T-helper 17 cell (primary cell): Measurements from ENCODE around the gene GREB1L. TPM values are rescaled to one million over a fixed set of nuclear protein-coding genes. Genes with fewer than 3 reads are reported as not detected.

Experiments used
- ATAC-seq: fragments of 150-1000 bp; cut with Tn5 transposase; 2 replicates; pipeline ENCODE4 v1.10.0; 2021; ENCODE audit warnings: mild to moderate bottlenecking, moderate library complexity
- DNase-seq, 3 donors: peaks; one replicate each; pipeline versions ENCODE4 v3.0.0 to v3.0.0-alpha.2; 2020 to 2021
- H3K9me3 ChIP-seq: one replicate; pipeline ENCODE4 v1.7.0; 2013; ENCODE audit warnings: low read length, mild to moderate bottlenecking; ENCODE audit not compliant: control insufficient read depth, poor library complexity, severe bottlenecking
- H3K27ac Mint-ChIP-seq: one replicate; pipeline ENCODE4 v1.8.0; 2022; ENCODE audit warnings: mild to moderate bottlenecking, moderate library complexity, mixed read lengths
- H3K27me3 Mint-ChIP-seq: one replicate; pipeline ENCODE4 v1.8.0; 2022; ENCODE audit warnings: mixed read lengths
- H3K36me3 Mint-ChIP-seq: one replicate; pipeline ENCODE4 v1.8.0; 2022; ENCODE audit warnings: low read depth, mixed read lengths
- H3K4me1 Mint-ChIP-seq: one replicate; pipeline ENCODE4 v1.8.0; 2022; ENCODE audit warnings: mild to moderate bottlenecking, mixed read lengths
- H3K4me3 Mint-ChIP-seq: one replicate; pipeline ENCODE4 v1.8.0; 2022; ENCODE audit warnings: mild to moderate bottlenecking, moderate library complexity, mixed read lengths
- total RNA-seq, 4 donors: library from RNA in 2 of 4; stranded (reverse) in 2 of 4; gene quantifications; one replicate each; pipeline ENCODE4 v1.2.3 and lab custom pipeline; 2022 to 2026

GREB1L gene
- total RNA-seq, 2 donors from 2014 or later: not detected

DNA sequence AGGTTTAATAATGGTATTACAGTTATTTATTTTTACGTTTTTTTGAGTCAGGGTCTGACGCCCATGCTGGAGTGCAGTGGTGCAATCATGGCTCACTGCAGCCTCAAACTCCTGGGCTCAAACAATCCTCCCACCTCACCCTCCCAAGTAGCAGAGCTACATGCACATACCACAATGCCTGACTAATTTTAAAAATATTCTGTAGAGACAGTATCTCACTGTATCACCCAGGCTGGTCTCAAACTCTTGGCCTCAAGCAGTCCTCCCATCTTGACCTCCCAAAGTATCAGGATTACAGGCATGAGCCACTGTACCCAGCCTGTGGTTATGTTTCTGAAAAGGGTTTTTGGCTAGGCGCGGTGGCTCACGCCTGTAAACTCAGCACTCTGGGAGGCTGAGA lies 237.7 kb downstream of the GREB1L start:
- H3K27me3 Mint-ChIP-seq: peaks cover 34% of the 10 kb centered on the region
- peaks cover 2% of the 10 kb centered on the region for H3K36me3 Mint-ChIP-seq
- DNase-seq (no peak), ATAC-seq (no peak)
- H3K4me3 Mint-ChIP-seq: no peak overlapping the region
- H3K9me3 ChIP-seq: no peaks in the 10 kb centered on the region
- peaks cover 2% of the 10 kb centered on the region for H3K4me1 Mint-ChIP-seq
- no peak overlapping the region for H3K27ac Mint-ChIP-seq

DNA sequence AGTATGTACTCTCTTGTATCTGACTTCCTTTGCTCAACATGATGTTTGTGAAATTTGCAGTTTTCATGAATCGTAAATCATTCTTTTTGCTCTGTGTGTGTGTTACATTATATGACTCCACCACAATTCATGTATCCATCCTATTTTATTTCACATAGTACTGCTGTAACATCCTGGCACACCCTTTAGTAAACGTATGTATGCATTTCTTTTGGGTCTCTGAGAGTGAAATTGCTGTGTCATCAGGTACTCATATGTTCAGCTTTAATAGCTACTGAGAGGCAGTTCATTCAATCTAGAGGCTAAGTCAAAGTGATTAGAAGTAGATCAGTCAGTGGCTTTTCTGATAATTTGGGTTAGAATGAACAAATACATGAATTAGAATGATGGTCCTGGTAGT lies 239.7 kb downstream of the GREB1L start:
- no peak for ATAC-seq
- peaks cover 2% of the 10 kb centered on the region for H3K4me1 Mint-ChIP-seq
- no peaks in the 10 kb centered on the region for H3K9me3 ChIP-seq
- no peak overlapping the region for H3K27ac Mint-ChIP-seq
- no peak for DNase-seq
- peaks cover 27% of the 10 kb centered on the region for H3K27me3 Mint-ChIP-seq
- H3K4me3 Mint-ChIP-seq: no peak overlapping the region
- H3K36me3 Mint-ChIP-seq: no peaks in the 10 kb centered on the region

DNA sequence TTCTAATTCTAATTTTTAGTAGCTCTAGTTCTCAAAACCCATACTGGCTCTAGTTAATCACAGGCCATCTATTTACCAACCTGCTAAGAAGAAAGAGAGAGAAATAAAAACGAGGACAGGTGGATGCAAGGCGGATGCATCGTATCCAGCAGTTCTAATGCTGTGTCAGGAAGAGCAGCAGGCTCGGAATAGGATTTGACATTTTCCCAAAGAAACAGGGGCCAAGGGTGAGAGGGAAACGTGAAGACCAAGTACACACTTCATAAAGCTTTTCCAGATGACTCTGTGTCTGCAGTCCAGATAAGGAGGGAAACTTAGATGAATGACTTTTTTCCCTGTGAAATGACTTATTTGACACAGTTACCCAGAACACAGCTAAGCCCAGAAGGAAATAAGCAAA lies 241.0 kb downstream of the GREB1L start:
- no peaks in the 10 kb centered on the region for H3K9me3 ChIP-seq
- Mint-ChIP-seq H3K4me3 (no peak overlapping the region), H3K27ac (no peak overlapping the region), H3K27me3 (peaks cover 32% of the 10 kb centered on the region), H3K4me1 (peaks cover 2% of the 10 kb centered on the region), H3K36me3 (no peaks in the 10 kb centered on the region)
- no peak for DNase-seq
- ATAC-seq: no peak

DNA sequence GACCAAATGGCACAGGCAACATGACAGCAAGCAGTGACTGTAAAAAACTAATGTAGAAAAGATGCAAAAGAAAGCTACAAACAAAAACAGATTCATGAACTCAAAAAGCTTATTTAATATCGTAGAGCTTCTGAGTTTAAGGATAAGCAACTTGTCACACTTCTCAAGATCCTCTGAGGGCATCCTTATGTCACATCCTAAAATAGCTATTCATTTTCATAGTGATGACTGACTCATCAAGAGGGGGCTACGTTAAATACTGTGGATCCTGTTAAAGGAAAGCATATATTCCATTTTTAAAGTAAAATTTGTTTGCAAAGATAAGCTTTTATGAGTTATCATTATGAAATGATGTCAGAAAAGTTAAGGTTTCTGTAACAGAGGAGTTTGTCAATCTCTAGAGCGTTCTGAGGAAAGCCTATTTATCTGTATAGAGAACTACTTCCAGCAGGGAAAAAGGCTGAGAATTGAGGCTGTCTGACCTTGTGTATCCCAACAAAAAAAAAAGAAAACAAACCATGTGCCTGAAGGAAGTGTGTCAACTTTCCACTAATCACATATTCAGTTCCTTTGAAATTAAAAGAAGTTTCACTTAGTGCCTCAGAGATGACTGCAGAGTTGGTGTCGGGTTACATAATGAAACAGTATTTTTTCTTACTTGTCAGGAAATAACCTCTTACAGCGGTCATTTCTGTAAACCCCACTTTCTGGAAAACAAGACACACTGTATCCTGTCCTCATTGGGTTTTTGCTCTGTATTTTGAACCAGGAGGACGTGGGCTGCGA lies 243.0 kb downstream of the GREB1L start:
- Mint-ChIP-seq H3K36me3 (no peaks in the 10 kb centered on the region), H3K27ac (no peak overlapping the region), H3K4me3 (no peak overlapping the region), H3K27me3 (peaks cover 32% of the 10 kb centered on the region), H3K4me1 (peaks cover 2% of the 10 kb centered on the region)
- H3K9me3 ChIP-seq: no peaks in the 10 kb centered on the region
- no peak for DNase-seq
- no peak for ATAC-seq

DNA sequence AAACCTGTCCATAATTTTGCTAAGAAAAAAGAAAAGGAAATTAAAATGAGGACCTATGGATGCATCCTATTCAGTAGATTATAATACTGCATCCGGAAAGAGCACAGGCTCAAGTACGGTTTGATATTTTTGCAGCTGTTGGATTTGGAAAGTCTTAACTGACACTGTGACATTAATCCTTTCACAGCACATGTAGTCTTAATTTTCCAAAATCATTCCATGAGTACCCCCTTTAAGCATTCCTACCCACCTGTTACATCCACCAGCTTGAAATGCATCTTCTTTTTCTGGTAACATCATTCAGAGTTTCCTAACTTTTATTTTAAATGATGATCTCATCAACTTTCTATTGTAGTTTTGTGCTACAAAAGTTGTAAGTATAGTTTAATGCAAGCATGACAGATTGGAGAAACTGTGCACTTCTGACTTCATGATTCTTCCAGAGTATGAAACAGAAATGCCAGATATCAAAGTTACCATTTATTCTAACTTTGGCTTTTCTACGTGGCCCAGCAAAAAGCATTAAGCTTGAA lies 244.9 kb downstream of the GREB1L start:
- ATAC-seq (no peak), DNase-seq (no peak)
- Mint-ChIP-seq H3K27me3 (peaks cover 20% of the 10 kb centered on the region), H3K4me3 (no peak overlapping the region), H3K4me1 (peaks cover under 1% of the 10 kb centered on the region), H3K36me3 (no peaks in the 10 kb centered on the region), H3K27ac (no peak overlapping the region)
- H3K9me3 ChIP-seq: no peaks in the 10 kb centered on the region

DNA sequence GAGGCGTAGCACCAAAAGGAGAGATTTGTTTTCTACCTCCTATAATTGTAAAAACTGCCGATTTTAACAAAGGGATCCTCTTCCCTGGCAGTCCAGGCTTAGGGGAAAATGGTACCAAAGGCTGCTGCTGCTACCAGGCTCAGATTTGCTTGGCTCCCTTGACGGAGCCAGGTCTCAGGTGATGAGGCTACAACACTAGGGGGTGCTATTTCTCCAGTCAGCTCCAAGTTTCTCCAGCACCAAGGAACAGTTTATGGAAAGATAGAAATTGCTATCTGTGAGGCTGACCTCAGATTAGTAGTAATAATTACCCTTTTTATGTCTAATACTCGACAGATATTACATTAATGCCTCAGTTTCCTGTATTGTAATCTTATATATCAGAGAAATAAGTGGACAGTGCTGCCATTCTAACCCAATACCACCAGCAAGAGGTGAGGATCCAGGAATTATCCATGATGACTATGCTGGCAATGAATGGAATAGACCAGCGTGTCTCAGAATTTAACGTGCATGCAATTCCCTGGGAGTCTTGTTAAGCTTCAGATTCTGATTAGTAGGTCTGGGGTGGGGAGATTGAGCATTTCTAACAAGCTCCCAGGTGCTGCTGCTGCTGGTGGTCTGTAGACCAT lies 247.2 kb downstream of the GREB1L start:
- ATAC-seq (no peak), DNase-seq (no peak)
- Mint-ChIP-seq H3K4me3 (no peak overlapping the region), H3K27me3 (peaks cover 11% of the 10 kb centered on the region), H3K4me1 (no peaks in the 10 kb centered on the region), H3K36me3 (no peaks in the 10 kb centered on the region), H3K27ac (no peak overlapping the region)
- H3K9me3 ChIP-seq: no peaks in the 10 kb centered on the region

DNA sequence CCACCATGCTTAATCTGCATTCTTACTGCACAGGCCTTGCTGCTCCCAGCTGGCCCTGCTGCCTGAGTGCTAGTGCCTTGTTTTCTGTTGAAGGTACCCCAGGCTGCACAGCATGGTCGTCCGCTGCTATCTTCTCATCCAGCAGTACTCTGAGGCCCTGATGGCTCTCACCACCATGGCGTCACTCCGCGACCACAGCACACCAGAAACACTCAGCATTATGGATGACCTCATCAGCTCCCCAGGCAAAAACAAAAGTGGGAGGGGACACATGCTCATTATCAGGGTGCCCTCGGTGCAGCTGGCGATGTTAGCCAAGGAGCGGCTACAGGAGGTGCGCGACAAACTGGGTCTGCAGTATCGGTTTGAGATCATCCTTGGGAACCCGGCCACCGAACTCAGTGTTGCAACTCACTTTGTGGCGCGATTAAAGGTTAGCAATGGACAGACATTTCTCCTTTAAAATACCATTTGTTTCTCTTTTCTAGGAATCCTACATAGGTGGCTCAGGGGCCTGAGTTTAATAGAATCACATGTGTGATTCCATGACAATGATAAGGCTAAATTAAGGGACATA lies 248.0 kb downstream of the GREB1L start:
- Mint-ChIP-seq H3K27me3 (peaks cover 11% of the 10 kb centered on the region), H3K36me3 (no peaks in the 10 kb centered on the region), H3K4me1 (no peaks in the 10 kb centered on the region), H3K4me3 (no peak overlapping the region), H3K27ac (no peak overlapping the region)
- no peak for DNase-seq
- ATAC-seq: no peak
- no peaks in the 10 kb centered on the region for H3K9me3 ChIP-seq

DNA sequence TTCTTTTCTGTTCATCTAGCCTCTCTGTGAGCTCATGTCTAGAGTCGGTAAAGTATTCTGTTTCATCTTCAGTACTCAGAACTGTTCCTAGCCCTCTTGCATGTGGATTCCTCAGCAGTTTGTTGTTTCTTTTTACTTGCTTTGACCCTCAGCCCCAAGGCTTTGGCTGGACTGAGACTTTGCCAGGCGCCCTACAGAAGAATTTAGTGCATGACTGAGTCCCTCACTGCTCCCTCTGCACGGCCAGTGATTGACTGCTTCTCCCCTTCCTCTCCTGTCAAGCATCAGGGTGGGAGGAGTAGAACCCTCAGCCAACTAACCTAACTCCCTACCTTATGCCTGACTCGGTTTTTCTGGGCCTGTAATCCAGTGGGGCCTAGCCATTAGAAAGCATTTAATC lies 248.7 kb downstream of the GREB1L start:
- no peaks in the 10 kb centered on the region for H3K36me3 Mint-ChIP-seq
- H3K27ac Mint-ChIP-seq: no peak overlapping the region
- no peaks in the 10 kb centered on the region for H3K9me3 ChIP-seq
- H3K27me3 Mint-ChIP-seq: peaks cover 5% of the 10 kb centered on the region
- no peak for ATAC-seq
- no peaks in the 10 kb centered on the region for H3K4me1 Mint-ChIP-seq
- no peak overlapping the region for H3K4me3 Mint-ChIP-seq
- no peak for DNase-seq

DNA sequence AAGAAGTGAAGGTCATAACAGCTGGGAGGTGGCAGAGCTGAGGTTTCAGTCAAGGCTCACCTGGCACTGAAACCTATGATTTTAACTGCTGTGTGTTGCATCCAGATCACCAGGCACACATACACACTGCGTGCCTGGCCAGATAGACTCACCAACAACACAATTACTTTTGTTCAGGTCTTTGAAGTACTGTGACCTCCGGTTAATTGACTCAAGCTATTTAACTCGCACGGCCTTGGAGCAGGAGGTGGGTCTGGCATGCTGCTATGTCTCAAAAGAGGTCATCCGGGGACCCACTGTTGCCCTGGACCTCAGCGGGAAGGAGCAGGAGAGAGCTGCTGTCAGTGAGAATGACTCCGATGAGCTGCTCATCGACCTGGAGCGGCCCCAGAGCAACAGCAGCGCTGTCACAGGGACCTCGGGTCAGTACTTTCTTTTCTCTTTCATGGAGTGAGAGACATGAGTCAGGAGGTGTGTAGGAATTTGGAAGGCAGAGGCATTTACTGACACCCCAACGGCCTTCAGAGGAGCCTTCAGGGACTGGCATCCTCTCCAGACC lies 254.3 kb downstream of the GREB1L start:
- Mint-ChIP-seq H3K4me3 (no peak overlapping the region), H3K4me1 (no peaks in the 10 kb centered on the region), H3K27ac (no peak overlapping the region), H3K36me3 (no peaks in the 10 kb centered on the region), H3K27me3 (peaks cover 24% of the 10 kb centered on the region)
- no peak for DNase-seq
- no peak for ATAC-seq
- no peaks in the 10 kb centered on the region for H3K9me3 ChIP-seq

DNA sequence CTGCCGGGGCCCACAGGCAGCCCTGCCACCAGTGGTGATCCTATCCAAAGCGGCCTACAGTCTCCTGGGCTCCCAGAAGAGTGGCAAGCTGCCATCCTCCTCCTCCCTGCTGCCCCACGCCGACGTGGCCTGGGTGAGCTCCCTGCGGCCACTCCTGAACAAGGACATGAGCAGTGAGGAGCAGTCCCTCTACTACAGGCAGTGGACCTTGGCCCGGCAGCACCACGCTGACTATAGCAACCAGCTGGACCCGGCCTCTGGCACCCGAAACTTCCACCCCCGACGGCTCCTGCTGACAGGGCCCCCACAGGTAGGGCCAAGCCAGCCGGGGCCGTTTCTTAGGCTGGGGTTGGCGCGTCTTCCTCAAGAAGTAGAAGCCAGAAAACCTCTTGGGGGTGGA lies 258.0 kb downstream of the GREB1L start:
- no peaks in the 10 kb centered on the region for H3K9me3 ChIP-seq
- peaks cover 24% of the 10 kb centered on the region for H3K27me3 Mint-ChIP-seq
- no peaks in the 10 kb centered on the region for H3K36me3 Mint-ChIP-seq
- no peak overlapping the region for H3K27ac Mint-ChIP-seq
- no peak for ATAC-seq
- H3K4me1 Mint-ChIP-seq: no peaks in the 10 kb centered on the region
- H3K4me3 Mint-ChIP-seq: no peak overlapping the region
- DNase-seq: no peak

DNA sequence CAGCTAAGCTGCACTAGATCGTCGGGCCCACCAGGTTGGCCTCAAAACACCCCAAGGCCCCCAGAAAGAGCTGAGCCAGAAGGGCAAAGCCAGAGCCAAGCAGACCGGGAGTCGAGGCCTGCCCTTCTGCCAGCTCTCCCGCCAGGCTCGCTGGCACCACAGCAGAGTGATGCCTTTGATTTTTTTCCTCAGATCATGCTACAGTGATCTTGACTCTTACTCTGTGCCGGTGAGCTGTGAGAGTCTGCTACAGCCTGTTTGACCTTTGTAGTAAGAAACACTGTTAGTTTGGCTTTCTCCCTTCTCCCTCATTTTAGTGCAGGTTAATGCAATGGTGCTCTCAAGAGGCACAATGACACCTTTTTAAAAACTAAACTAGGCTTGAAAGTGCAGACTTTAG lies 260.6 kb downstream of the GREB1L start:
- no peaks in the 10 kb centered on the region for H3K9me3 ChIP-seq
- Mint-ChIP-seq H3K27me3 (peaks cover 14% of the 10 kb centered on the region), H3K4me3 (no peak overlapping the region), H3K4me1 (no peaks in the 10 kb centered on the region), H3K36me3 (no peaks in the 10 kb centered on the region), H3K27ac (peak overlapping the region; percentile 77)
- DNase-seq: no peak
- ATAC-seq: no peak

DNA sequence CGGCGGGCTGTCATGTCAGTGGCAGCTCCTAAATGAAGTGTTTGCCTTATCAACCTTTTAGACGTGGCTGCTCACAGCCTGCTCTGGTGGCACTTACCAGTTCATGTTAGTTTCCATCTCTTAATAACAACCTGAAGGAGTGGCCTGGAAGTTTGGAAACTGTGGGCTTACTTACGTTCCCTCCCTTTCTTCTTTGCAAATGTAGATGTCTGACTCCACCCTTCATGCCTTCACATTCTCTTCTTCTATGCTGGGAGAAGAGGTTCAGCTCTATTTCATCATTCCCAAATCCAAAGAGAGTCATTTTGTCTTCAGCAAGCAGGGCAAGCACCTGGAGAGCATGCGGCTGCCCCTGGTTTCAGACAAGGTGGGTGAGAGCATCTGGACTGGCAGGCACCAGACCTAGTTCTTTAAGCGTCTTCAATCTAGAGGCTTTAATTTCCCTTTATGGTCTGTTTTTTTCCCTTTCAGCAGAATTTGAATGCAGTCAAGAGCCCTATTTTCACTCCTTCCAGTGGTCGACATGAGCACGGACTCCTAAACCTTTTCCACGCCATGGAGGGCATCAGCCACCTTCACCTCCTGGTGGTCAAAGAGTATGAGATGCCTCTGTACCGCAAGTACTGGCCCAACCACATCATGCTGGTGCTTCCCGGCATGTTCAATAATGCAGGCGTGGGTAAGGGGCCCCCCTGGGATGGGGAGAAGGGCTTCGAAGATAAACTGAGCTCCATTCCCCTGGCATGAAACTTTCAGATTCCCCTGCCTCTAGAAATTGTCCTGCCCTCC lies 266.1 kb downstream of the GREB1L start:
- no peak overlapping the region for H3K27ac Mint-ChIP-seq
- H3K9me3 ChIP-seq: no peaks in the 10 kb centered on the region
- no peak overlapping the region for H3K4me3 Mint-ChIP-seq
- DNase-seq (no peak), ATAC-seq (no peak)
- H3K27me3 Mint-ChIP-seq: no peaks in the 10 kb centered on the region
- H3K36me3 Mint-ChIP-seq: no peaks in the 10 kb centered on the region
- no peaks in the 10 kb centered on the region for H3K4me1 Mint-ChIP-seq

DNA sequence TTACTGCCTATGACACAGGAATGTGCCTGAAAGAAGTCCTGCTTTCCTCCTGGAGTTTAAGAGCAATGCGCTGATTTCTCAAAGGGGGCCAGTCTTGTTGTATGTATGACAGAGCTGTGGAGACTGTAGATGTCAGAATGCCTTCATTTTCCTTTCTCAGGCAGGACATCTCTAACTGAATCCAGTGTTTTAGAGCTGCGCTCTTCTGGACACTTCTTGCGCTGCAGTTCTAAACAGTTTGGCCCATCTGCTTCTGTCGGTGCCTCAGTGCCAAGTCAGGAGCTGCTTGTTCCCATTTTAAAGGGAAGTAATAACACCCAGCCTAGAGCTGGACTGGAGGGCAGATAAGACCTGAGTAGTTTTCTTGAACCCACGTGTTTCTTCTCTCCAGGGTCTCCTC lies 267.0 kb downstream of the GREB1L start:
- no peaks in the 10 kb centered on the region for H3K9me3 ChIP-seq
- ATAC-seq: no peak
- H3K36me3 Mint-ChIP-seq: no peaks in the 10 kb centered on the region
- H3K27me3 Mint-ChIP-seq: no peaks in the 10 kb centered on the region
- H3K4me1 Mint-ChIP-seq: no peaks in the 10 kb centered on the region
- no peak overlapping the region for H3K27ac Mint-ChIP-seq
- no peak overlapping the region for H3K4me3 Mint-ChIP-seq
- no peak for DNase-seq
